ENCODE data around the gene GTF2A1. TPM values are rescaled to one million over a fixed set of nuclear protein-coding genes. Genes with fewer than 3 reads are reported as not detected.
"Not testable (repeated sequence)": the region's sequence is repeated elsewhere in the genome, so short reads cannot be mapped to it uniquely, and the experiment has no call there.

The GTF2A1 gene
- total RNA-seq, 4 donors from 2014 or later, result 32.1 to 39.7 (median 35.5) TPM

GRCh38 chr14:81252278-81252677 lies 31.5 kb upstream of the GTF2A1 start:
- WGBS, 2 donors, result 86 to 92% methylated on average over 1 of the region's 1 CpG
- intact Hi-C loops (cut with DNase I; ENCODE audit: low total_unique reads), result no loop called here
- no peak overlapping the region for H3K4me3 ChIP-seq (ENCODE audit: low read depth, poor library complexity, severe bottlenecking)
- no peak for TF ChIP-seq CTCF (IDR thresholded peaks at IDR 0.05)
- no peak for TF ChIP-seq POLR2A (IDR thresholded peaks at IDR 0.05)
- DNase-seq (ENCODE audit: low spot score in 2 of 2), result no peak

- no peak overlapping the region for H3K4me3 ChIP-seq (ENCODE audit: low read depth, poor library complexity, severe bottlenecking)
- intact Hi-C loops (cut with DNase I; ENCODE audit: low total_unique reads), result no loop called here
- 46 to 57% methylated on average over 7 to 8 of the region's 8 CpGs for whole genome bisulfite sequencing, 2 donors
- TF ChIP-seq POLR2A (IDR thresholded peaks at IDR 0.05) (no peak), CTCF (IDR thresholded peaks at IDR 0.05) (no peak)
- DNase-seq (ENCODE audit: low spot score in 2 of 2), result no peak
These were observed 26.6 kb upstream of the GTF2A1 start for GRCh38 chr14:81247271-81247766.

- H3K4me3 ChIP-seq (ENCODE audit: low read depth, poor library complexity, severe bottlenecking), result no peak overlapping the region
- DNase-seq (ENCODE audit: low spot score in 2 of 2), result no peak
- WGBS, 2 donors, result 55 to 69% methylated on average over 15 to 18 of the region's 19 CpGs
- TF ChIP-seq POLR2A (IDR thresholded peaks at IDR 0.05) (no peak), CTCF (IDR thresholded peaks at IDR 0.05) (no peak)
- intact Hi-C loops (cut with DNase I; ENCODE audit: low total_unique reads), result no loop called here
These were observed 25.9 kb upstream of the GTF2A1 start for GRCh38 chr14:81246461-81247270.

- no peak for DNase-seq (ENCODE audit: low spot score in 2 of 2)
- TF ChIP-seq POLR2A (IDR thresholded peaks at IDR 0.05) (no peak), CTCF (IDR thresholded peaks at IDR 0.05) (no peak)
- WGBS, 2 donors, result 30 to 66% methylated on average over 1 of the region's 1 CpG
- intact Hi-C loops (cut with DNase I; ENCODE audit: low total_unique reads), result no loop called here
- no peak overlapping the region for H3K4me3 ChIP-seq (ENCODE audit: low read depth, poor library complexity, severe bottlenecking)
These were observed 25.0 kb upstream of the GTF2A1 start for GRCh38 chr14:81245771-81246170.

GRCh38 chr14:81244431-81244830 lies 23.7 kb upstream of the GTF2A1 start:
- DNase-seq (ENCODE audit: low spot score in 2 of 2); intact Hi-C loops (cut with DNase I; ENCODE audit: low total_unique reads); H3K4me3 ChIP-seq (ENCODE audit: low read depth, poor library complexity, severe bottlenecking): not testable (repeated sequence)
- 95 to 96% methylated on average over 21 to 28 of the region's 28 CpGs for WGBS, 2 donors

- intact Hi-C loops (cut with DNase I; ENCODE audit: low total_unique reads), result no loop called here
- H3K4me3 ChIP-seq (ENCODE audit: low read depth, poor library complexity, severe bottlenecking), result no peak overlapping the region
- 88 to 95% methylated on average over 2 of the region's 2 CpGs for WGBS, 2 donors
- no peak for DNase-seq (ENCODE audit: low spot score in 2 of 2)
- TF ChIP-seq POLR2A (IDR thresholded peaks at IDR 0.05), result no peak
- no peak for TF ChIP-seq CTCF (IDR thresholded peaks at IDR 0.05)
These were observed 22.7 kb upstream of the GTF2A1 start for GRCh38 chr14:81243499-81243898.

GRCh38 chr14:81236849-81237248 lies 16.1 kb upstream of the GTF2A1 start:
- DNase-seq (ENCODE audit: low spot score in 2 of 2); H3K4me3 ChIP-seq (ENCODE audit: low read depth, poor library complexity, severe bottlenecking); intact Hi-C loops (cut with DNase I; ENCODE audit: low total_unique reads): not testable (repeated sequence)
- 64 to 86% methylated on average over 2 of the region's 2 CpGs for WGBS, 2 donors
